Activated CD4-positive, alpha-beta memory T cell treated with anti-CD3 and anti-CD28 coated beads, Interleukin-2, amount 10 ng/mL, durations not matched to agents 7 days and 5 days (primary cell): ENCODE measurements around the gene ALDH6A1. TPM values are rescaled to one million over a fixed set of nuclear protein-coding genes. Genes with fewer than 3 reads are reported as not detected.

Experiments
- CTCF ChIA-PET: fragments of 350-600 bp; sonication (Branson Sonifier 250); formaldehyde crosslinking; loops from one replicate; lab custom pipeline; 2021; ENCODE audit warnings: antibody characterized with exemption, inconsistent platforms; lab: Charles Lee
- POLR2A ChIA-PET: fragments of 350-600 bp; sonication (Branson Sonifier 250); formaldehyde crosslinking; loops from one replicate; lab custom pipeline; 2021; ENCODE audit warnings: antibody characterized with exemption; lab: Charles Lee
- DNase-seq: peaks from one replicate; pipeline ENCODE4 v3.0.0-alpha.2; 2020
- H3K27ac Mint-ChIP-seq: one replicate; pipeline ENCODE4 v1.8.0; 2021; ENCODE audit warnings: mild to moderate bottlenecking, mixed read lengths
- H3K27me3 Mint-ChIP-seq: one replicate; pipeline ENCODE4 v1.8.0; 2021; ENCODE audit warnings: mixed read lengths
- H3K36me3 Mint-ChIP-seq: one replicate; pipeline ENCODE4 v1.8.0; 2021; ENCODE audit warnings: low read depth, mixed read lengths
- H3K4me1 Mint-ChIP-seq: one replicate; pipeline ENCODE4 v1.8.0; 2021; ENCODE audit warnings: mixed read lengths
- H3K4me3 Mint-ChIP-seq: one replicate; pipeline ENCODE4 v1.8.0; 2021; ENCODE audit warnings: mild to moderate bottlenecking, mixed read lengths
- H3K9me3 Mint-ChIP-seq: one replicate; pipeline ENCODE4 v1.8.0; 2021; ENCODE audit warnings: mixed read lengths
- total RNA-seq, 2 experiments: library from RNA; stranded (reverse); gene quantifications; one replicate each; pipeline ENCODE4 v1.2.3, GENCODE V29; 2021

ALDH6A1 gene
- total RNA-seq, 2 experiments from 2014 or later: 16.8 to 18.2 TPM

DNA sequence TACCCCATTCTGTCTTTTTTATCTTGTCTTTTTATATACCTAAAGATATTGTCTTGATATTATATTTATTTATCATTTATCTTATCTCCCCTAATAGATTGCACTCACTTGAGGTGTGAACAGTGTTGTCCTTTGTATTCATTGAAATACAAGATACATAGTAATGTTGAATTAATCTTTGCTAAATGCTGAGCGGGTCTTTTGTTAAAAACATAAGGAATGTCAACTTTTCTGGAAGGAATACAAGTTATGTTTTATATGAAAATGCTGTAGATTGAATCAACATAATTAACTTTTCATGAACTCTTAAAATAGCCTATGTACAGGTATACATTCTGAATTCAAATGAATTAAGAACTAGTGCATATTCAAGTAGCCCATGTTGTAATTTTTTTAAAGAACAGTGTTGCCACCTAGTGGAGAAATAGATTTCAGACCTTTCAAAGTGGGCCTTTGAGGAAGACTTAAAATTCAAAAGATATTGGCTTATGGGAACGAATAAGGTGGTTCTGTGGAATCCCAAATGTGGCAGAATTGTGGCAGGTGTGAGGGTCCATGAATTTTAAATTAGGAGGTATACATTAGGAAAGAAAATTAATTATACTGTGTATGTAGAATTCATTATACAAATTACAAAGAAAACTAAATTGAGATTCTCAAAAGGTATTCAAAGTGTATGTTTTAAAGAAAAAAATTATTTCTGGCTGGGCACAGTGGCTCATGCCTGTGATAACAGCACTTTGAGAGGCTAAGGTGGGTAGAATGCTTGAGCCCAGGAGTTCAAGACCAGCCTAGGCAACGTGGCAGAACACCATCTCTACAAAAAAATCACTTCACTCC, 46.0 kb downstream of the ALDH6A1 start:
- no peaks in the 10 kb centered on the region for H3K4me1 Mint-ChIP-seq
- POLR2A ChIA-PET: no interaction called here
- CTCF ChIA-PET: interaction anchor here (0.6 kb wide), 1 partner anchor 266 kb away, joined by 3 read pairs; no protein-coding TSS in a partner anchor
- H3K4me3 Mint-ChIP-seq: no peak overlapping the region
- H3K27ac Mint-ChIP-seq: no peak overlapping the region
- H3K36me3 Mint-ChIP-seq: no peaks in the 10 kb centered on the region
- H3K9me3 Mint-ChIP-seq: no peaks in the 10 kb centered on the region
- no peak for DNase-seq
- no peaks in the 10 kb centered on the region for H3K27me3 Mint-ChIP-seq

DNA sequence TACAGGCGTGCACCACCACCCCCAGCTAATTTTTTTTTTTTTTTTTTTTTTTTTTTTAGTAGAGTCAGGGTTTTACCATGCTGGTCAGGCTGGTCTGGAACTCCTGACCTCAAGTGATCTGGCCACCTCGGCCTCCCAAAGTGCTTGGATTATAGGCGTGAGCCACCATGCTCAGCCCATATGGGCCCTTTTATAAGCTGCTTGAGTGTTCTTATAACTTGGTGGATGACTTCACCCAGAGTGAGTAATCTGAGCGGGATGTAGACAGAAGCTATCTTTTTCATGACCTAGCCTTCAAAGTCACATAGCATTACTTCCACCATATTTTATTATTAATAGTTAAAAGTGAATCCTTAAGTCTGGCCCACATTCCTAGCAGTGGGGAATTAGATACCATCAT, 48.7 kb downstream of the ALDH6A1 start:
- H3K27me3 Mint-ChIP-seq: no peaks in the 10 kb centered on the region
- no peak for DNase-seq
- no peaks in the 10 kb centered on the region for H3K4me1 Mint-ChIP-seq
- H3K36me3 Mint-ChIP-seq: no peaks in the 10 kb centered on the region
- H3K9me3 Mint-ChIP-seq: no peaks in the 10 kb centered on the region
- ChIA-PET CTCF (interaction anchor here (0.6 to 1.0 kb wide), 3 partner anchors 96 to 531 kb away, joined by 3 to 6 read pairs (median 3); no protein-coding TSS in a partner anchor), POLR2A (no interaction called here)
- no peak overlapping the region for H3K27ac Mint-ChIP-seq
- no peak overlapping the region for H3K4me3 Mint-ChIP-seq

DNA sequence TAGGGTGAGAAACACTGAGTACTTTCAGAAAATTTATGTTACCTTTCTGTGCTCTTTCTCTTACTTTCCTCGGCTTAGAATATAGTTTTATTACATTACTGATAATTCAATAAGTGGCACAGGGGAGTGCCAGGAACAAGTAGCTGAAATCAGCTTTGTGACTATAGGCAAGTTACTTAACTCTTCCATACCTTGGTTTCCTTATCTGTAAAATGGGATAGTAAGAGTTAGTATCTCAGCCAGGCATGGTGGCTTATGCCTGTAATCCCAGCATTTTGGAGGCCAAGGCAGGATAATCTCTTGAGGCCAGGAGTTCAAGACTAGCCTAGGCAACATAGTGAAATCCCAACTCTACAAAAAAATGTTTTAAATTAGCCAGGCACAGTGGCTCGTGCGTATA, 49.7 kb downstream of the ALDH6A1 start:
- H3K4me3 Mint-ChIP-seq: no peak overlapping the region
- no peaks in the 10 kb centered on the region for H3K4me1 Mint-ChIP-seq
- no peak overlapping the region for H3K27ac Mint-ChIP-seq
- POLR2A ChIA-PET: no interaction called here
- H3K9me3 Mint-ChIP-seq: no peaks in the 10 kb centered on the region
- no peaks in the 10 kb centered on the region for H3K36me3 Mint-ChIP-seq
- CTCF ChIA-PET: interaction anchor here (1.0 kb wide), 1 partner anchor 97 kb away, joined by 3 read pairs; no protein-coding TSS in a partner anchor
- no peak for DNase-seq
- H3K27me3 Mint-ChIP-seq: no peaks in the 10 kb centered on the region

DNA sequence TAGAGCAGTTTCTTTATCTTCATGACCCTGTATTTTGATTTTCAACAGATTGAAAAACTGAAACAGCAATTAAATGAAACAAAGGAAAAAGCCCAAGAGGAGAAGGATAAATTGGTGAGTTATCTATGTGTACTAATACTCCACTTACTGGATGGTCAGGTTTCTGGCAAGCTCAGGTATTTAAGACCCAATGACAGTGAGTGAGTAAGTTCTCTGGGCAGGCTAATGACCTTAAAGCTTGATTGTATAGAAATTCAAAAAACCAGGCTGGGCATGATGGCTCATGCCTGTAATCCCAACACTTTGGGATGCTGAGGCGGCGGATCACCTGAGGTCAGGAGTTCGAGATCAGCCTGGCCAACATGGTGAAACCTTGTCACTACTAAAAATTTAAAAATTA, 55.1 kb downstream of the ALDH6A1 start:
- ChIA-PET POLR2A (no interaction called here), CTCF (no interaction called here)
- no peak overlapping the region for H3K4me3 Mint-ChIP-seq
- no peaks in the 10 kb centered on the region for H3K36me3 Mint-ChIP-seq
- no peak overlapping the region for H3K27ac Mint-ChIP-seq
- H3K9me3 Mint-ChIP-seq: no peaks in the 10 kb centered on the region
- H3K27me3 Mint-ChIP-seq: no peaks in the 10 kb centered on the region
- DNase-seq: no peak
- H3K4me1 Mint-ChIP-seq: no peaks in the 10 kb centered on the region

DNA sequence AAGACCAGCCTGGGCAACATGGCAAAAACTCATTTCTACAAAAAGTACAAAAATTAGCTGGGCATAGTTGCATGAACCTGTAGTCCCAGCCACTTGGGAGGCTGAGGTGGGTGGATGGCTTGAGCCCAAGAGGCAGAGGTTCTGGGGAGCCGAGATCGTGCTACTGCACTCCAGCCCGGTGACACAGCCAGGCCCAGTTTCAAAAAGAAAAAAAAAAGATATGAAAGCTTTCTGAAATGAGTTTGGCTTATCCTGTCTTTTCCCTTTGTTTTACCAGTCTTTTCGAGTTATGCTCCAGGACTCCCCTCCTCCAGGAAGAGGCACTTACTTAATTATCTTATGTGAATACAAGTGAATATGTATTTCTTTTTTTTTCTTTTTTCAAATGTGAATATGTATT, 61.9 kb downstream of the ALDH6A1 start:
- Mint-ChIP-seq H3K36me3 (no peaks in the 10 kb centered on the region), H3K27me3 (no peaks in the 10 kb centered on the region), H3K4me3 (no peak overlapping the region), H3K4me1 (peaks cover 10% of the 10 kb centered on the region), H3K27ac (no peak overlapping the region), H3K9me3 (no peaks in the 10 kb centered on the region)
- ChIA-PET POLR2A (no interaction called here), CTCF (no interaction called here)
- DNase-seq: no peak

DNA sequence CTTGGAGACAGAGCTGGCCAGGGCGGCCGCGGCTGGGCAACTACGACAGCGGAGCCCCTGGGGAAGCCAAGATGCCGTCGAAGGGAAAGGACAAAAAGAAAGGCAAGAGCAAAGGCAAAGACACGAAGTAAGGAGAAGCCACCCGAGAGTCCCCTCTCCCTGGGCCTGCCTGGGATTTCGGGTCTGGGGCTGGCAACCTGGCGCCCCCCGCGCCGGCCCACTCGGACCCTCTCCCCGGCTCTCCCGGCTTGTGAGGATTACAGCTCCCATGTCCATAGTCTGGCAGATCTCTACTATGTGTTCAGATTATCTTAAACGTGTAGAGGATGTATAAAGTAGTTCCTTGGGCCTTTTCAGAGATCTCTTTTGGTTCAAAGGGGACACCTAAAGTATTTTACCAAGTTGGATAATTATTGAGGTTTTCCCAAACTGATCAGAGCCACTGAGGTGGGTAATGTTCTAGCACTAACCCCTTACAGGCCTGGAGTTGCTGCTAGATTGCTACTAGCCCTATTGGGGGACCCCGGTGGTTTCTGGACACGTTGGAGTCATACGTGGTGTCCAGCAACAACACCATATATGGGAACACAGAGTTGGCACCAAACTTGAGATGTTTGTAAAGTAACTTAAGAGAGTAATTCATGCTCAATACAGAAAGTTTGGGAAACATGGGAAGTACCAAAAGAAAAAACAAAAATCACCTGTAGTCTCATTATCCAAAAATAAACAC, 64.7 kb downstream of the ALDH6A1 start:
- H3K36me3 Mint-ChIP-seq: no peaks in the 10 kb centered on the region
- peak overlapping the region; percentile 75 for H3K27ac Mint-ChIP-seq
- H3K27me3 Mint-ChIP-seq: no peaks in the 10 kb centered on the region
- CTCF ChIA-PET: interaction anchor here (0.8 kb wide), 1 partner anchor 291 kb away, joined by 3 read pairs; no protein-coding TSS in a partner anchor
- no peaks in the 10 kb centered on the region for H3K9me3 Mint-ChIP-seq
- H3K4me3 Mint-ChIP-seq: peak overlapping the region; percentile 93
- DNase-seq: no peak
- POLR2A ChIA-PET: interaction anchor here (0.9 to 2.2 kb wide), 9 partner anchors 13 to 266 kb away, joined by 3 to 13 read pairs (median 4); partner anchors contain the start of genes ALDH6A1, LIN52 and ZNF410
- peaks cover 24% of the 10 kb centered on the region for H3K4me1 Mint-ChIP-seq

DNA sequence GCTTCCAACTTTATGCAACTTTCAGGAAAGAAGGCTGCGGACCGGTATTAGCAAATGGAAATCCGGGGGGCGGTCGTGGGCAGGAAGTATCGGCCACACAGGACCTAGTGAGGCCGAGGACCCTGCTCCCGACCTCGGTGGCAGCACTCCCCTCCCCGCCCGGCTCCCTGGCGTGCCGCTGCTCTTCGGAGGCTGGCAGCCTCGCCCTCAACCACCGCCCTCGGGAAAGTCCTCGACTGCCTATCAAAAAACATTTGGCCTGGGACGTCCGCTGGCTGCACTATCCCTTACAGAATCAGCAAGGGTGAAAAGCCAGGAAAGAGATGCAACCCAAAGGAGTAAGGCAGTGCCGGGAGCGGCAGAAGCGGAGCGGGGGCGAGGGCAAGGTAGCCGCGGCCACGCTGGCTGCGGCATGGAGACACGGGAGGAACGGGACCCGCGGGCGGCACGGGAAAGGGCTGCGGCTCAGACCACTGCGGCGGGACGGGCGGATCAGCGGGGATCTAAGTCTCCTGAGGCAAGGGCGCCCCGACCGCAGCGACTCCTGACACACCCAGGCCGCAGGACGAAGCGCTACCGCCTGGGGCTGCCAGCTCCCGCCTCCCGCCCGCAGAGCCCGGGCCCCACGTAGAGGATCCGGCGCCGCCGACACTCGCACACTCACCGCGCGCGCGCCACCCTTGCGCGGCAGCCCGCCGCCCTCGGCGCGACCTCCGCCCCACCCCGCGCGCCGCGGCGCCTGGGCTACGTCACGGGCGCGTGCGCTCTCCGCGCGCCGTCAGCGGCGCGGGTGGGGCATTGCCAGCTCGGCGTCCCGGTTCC, 65.5 kb downstream of the ALDH6A1 start, which contains the start of the genes BBOF1 and ENTPD5:
TSS of gene BBOF1 (plus strand) at position 764 of the 822 bp plus-strand sequence. CDS start 130 bp downstream, outside the sequence.
TSS of gene ENTPD5 (minus strand) at position 703 of the 822 bp plus-strand sequence. CDS start 31,186 bp downstream, outside the sequence.
- CTCF ChIA-PET: interaction anchor here (0.5 to 0.8 kb wide), 3 partner anchors 41 to 290 kb away, joined by 3 read pairs; no protein-coding TSS in a partner anchor
- Mint-ChIP-seq H3K27ac (peak within 1 kb of the TSS; percentile 93), H3K27me3 (no peaks in the 10 kb centered on the region), H3K9me3 (no peaks in the 10 kb centered on the region), H3K4me1 (peaks cover 24% of the 10 kb centered on the region), H3K36me3 (no peaks in the 10 kb centered on the region), H3K4me3 (peak within 1 kb of the TSS; percentile 93)
- POLR2A ChIA-PET: interaction anchor here (0.7 to 2.2 kb wide), 13 partner anchors 12 to 276 kb away, joined by 3 to 13 read pairs (median 3); partner anchors contain the start of genes ALDH6A1, LIN52 and ZNF410
- DNase-seq: peak; percentile 87

DNA sequence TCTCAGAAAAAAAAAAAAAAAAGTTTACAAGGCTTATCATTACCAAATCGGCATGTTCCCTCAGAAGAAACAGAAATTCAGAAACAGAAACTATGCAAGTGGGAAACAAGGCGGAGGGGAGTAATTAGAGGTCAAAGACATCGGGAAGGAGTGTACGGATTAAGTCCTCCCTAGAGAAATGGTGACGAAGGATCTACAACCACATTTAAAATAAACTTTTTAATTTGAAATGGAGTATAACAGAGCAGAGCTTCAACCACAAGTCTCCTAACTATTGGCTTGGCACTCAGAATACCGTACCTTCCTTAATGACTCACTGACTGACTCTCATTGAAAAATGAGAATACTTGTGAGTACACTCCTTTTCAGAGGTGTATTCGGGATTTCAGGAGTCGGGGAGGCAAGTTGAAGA, 66.1 kb downstream of the ALDH6A1 start:
- no peak for DNase-seq
- H3K4me1 Mint-ChIP-seq: peaks cover 24% of the 10 kb centered on the region
- peak overlapping the region; percentile 93 for H3K27ac Mint-ChIP-seq
- peak overlapping the region; percentile 93 for H3K4me3 Mint-ChIP-seq
- no peaks in the 10 kb centered on the region for H3K27me3 Mint-ChIP-seq
- ChIA-PET POLR2A (interaction anchor here (0.7 to 2.2 kb wide), 9 partner anchors 11 to 264 kb away, joined by 3 to 13 read pairs (median 3); partner anchors contain the start of genes ALDH6A1, LIN52 and ZNF410), CTCF (interaction anchor here (0.5 kb wide), 1 partner anchor 41 kb away, joined by 3 read pairs; no protein-coding TSS in a partner anchor)
- H3K36me3 Mint-ChIP-seq: peaks cover 4% of the 10 kb centered on the region
- no peaks in the 10 kb centered on the region for H3K9me3 Mint-ChIP-seq

DNA sequence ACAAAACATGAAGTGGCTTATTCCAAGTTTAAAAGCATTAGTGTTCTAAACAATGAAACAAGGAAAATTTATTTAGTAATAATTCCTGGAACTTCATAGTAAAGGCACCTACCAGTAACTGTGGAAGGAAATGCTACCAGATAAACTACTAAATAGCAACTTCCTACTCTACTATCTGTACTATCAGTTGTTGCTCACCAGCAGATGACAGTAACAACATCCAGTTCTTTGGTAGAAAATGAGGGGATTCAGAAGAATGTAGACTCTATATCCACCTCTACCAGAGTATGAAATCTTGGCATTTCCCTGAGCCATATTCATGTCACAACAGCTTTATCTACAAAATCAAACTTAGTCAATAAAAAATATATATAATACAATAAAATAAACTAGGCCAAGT, 68.3 kb downstream of the ALDH6A1 start:
- H3K4me1 Mint-ChIP-seq: peaks cover 24% of the 10 kb centered on the region
- no peaks in the 10 kb centered on the region for H3K27me3 Mint-ChIP-seq
- POLR2A ChIA-PET: no interaction called here
- H3K9me3 Mint-ChIP-seq: no peaks in the 10 kb centered on the region
- peaks cover 9% of the 10 kb centered on the region for H3K36me3 Mint-ChIP-seq
- no peak for DNase-seq
- no peak overlapping the region for H3K4me3 Mint-ChIP-seq
- CTCF ChIA-PET: interaction anchor here (1.0 kb wide), 1 partner anchor 10 kb away, joined by 5 read pairs; no protein-coding TSS in a partner anchor
- H3K27ac Mint-ChIP-seq: peak overlapping the region; percentile 56

DNA sequence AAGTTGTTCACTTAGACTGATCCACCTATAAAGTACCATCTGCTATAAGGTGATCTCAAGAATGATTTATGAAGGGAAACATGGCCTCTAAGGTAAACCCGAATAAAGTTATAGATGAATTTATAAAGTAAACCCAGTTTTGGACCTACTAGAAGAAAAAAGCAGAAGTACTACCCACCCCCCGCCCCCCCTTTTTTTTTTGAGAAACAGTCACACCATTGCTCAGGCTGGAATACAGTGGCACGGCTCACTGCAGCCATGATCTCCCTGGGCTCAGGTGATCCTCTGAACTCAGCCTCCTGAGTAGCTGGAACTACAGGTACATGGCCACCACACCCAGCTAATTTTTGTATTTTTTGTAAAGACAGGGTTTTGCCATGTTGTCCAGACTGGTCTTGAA, 69.1 kb downstream of the ALDH6A1 start:
- no peaks in the 10 kb centered on the region for H3K27me3 Mint-ChIP-seq
- H3K4me1 Mint-ChIP-seq: peaks cover 24% of the 10 kb centered on the region
- H3K36me3 Mint-ChIP-seq: peaks cover 9% of the 10 kb centered on the region
- no peak overlapping the region for H3K27ac Mint-ChIP-seq
- no peak for DNase-seq
- no peak overlapping the region for H3K4me3 Mint-ChIP-seq
- CTCF ChIA-PET: no interaction called here
- no peaks in the 10 kb centered on the region for H3K9me3 Mint-ChIP-seq
- POLR2A ChIA-PET: no interaction called here

DNA sequence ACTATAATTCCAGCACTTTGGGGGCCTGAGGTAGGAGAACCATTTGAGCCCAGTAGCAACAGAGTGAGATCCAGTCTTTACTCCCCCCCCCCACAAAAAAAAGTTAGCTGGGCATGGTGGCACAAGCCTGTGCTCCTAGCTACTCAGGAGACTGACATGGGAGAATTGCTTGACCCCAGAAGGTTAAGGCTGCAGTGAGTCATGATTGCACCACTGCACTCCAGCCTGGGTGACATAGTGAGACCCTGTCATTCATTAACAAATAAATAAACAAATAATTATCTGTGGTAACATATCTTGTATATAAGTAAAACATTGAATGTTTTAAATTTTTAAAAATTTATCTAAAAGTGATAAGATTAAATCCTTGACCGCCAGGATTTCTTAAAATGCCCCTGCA, 70.0 kb downstream of the ALDH6A1 start:
- Mint-ChIP-seq H3K27ac (no peak overlapping the region), H3K4me3 (no peak overlapping the region), H3K9me3 (no peaks in the 10 kb centered on the region), H3K27me3 (no peaks in the 10 kb centered on the region), H3K4me1 (peaks cover 19% of the 10 kb centered on the region), H3K36me3 (peaks cover 9% of the 10 kb centered on the region)
- no peak for DNase-seq
- POLR2A ChIA-PET: no interaction called here
- CTCF ChIA-PET: no interaction called here
